Right hindlimb (tissue), 1 donor: ENCODE results near the gene KIF19.
"Not testable (repeated sequence)": the region's sequence is repeated elsewhere in the genome, so short reads cannot be mapped to it uniquely, and the experiment has no call there.

ENCODE experiments used
- DNase-seq: peaks from one replicate; pipeline ENCODE4 v3.0.0-alpha.2; 2018

KIF19 gene

GRCh38 chr17:74390680-74391653 is 64.9 kb downstream of the KIF19 start:
- DNase-seq: peak; percentile 3

GRCh38 chr17:74391771-74392170 is 65.7 kb downstream of the KIF19 start:
- no peak for DNase-seq

DNA sequence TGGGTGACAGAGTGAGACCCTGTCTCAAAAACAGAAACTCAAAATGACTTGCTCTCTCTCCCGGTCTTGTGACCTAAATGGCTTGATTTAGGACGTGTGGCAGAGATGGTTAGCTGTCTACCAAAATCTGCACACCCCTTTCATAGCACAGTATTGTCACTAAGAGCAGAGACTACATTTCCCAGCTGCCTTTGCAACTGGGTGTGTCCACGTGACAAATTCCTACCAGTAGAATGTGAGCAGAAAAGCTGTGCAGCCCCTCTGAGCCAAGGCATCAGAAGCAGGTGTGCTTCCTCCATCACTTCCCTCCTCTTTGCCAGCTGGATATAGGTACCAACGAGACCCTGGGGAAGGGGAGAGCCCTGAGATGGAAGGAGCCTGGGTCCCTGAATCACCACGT is 66.8 kb downstream of the KIF19 start:
- DNase-seq: peak; percentile 13

DNA sequence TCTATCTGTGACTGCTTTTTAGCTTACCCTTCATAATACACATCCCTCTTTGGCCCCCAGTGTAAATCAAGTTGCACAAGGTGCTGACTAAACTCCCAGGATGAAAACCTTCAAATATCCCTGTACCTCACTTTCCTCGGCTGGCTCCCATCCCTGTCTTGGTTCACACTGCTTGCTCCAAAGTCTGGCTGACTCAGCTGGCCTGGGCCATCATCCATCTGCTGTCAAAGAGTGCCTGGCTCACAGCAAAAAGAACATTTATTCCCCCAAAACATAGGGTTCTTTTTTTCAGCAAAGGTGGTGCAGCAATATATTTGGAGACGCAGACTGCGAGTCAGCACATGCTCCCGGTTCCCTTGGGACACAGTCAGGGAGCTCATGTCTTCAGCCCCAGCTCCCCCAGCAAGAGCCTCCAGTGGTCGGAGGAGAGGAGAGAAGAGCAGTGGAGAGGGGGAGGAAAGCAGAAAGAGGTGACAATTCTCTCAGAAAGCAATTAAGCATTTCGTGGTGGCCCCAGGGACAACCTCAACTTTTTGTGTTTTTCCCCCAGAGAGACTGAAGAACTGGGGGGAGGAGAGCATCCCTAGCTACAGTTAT is 67.4 kb downstream of the KIF19 start:
- peak; percentile 43 for DNase-seq

DNA sequence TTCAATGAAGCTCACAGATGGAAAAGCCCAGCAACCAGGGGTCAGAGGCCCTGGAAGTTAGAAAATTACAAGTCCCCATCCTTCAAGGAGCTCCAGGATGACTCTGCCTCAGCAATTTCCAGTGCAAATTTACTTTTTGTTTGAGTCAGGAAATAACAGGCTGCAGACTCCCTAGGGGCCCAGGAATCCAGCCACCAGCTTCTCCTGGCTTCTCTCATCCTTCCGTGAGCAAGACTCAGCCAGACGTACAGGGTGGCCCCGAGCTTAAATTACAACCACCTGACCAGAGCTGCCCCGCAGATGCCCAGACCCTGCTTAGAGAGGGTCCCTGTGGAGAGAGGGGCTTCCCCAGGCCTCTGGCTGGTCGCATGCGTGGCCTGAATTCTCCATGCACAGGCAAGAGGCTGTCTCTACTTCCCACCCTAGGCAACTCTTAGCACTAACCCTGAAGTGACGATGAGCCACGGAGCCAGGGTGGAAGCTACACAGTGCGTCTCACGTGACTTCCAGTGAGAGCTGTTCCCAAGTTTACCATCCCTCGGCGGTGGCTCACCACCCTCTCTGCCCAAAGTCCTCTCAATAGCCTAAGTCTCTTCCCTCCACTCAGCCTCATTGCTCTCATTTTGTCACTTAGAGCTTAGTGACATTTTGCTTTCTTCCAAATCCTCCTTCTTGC is 68.4 kb downstream of the KIF19 start:
- peak; percentile 15 for DNase-seq

DNA sequence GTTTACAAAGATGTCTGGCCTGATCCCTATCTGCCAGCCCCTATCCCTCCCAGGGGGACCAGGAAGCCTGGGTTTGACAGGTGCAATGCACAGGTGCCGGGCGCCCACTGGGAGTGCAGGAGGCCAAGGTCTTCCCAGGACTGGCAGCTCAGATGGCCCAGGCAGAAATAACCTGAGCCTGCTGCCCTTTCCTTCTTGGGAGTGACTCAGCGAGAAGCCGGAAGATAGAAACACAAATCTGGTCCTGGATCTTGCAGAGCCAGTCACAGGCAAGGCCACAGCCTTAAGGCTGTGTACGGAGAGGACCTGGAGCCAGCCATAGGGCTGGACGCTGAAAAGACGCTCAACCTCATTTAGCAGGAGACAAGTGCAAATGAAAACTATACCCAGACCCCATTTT is 69.0 kb downstream of the KIF19 start:
- DNase-seq: peak; percentile 15

DNA sequence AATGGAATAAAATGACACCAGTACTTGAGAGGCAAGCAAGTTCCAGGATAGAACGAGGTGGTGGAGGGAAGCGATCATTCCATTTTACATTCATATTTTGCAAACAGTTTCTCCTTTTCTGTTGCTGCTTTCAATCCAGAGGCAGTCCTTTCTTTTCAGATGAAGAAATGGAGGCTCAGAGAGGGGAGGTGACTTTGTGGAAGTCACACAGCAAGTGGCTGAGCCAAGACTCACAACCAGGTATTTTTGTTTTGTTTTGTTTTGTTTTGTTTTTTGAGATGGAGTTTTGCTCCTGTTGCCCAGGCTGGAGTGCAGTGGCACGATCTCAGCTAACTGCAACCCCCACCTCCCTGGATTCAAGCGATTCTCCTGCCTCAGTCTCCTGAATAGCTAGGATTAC is 70.5 kb downstream of the KIF19 start:
- no peak for DNase-seq

GRCh38 chr17:74402048-74402447 is 76.0 kb downstream of the KIF19 start:
- no peak for DNase-seq

DNA sequence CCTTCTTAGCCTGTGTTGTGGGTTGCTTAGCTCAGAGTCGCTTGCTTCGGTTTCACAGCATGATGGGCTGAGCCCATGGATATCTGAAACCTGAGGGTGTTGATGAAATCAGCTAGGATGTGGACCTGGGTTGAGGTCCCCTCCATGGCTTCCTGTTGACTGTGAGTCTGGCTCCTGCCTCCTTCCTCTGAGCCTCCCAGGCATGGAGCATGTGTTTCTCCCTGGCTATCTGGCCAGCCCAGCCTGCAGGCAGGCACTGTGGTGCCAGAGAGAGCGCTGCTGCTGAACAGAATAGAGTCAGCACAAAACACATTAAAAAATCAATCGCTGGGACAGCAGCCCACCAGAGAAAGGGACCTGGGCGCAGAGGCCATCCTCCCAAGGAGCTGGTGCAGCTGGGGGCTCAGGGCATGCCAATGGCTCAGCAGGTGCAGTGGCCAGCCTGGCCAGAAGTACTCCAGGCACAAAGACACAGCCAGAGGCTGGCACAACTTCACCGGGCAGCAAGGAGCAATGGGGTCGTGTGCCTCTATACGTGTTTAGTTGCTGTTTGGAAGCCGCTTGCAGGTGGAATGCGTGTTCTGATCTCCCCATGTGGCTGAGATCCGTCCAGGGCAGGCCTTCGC is 77.6 kb downstream of the KIF19 start:
- no peak for DNase-seq

DNA sequence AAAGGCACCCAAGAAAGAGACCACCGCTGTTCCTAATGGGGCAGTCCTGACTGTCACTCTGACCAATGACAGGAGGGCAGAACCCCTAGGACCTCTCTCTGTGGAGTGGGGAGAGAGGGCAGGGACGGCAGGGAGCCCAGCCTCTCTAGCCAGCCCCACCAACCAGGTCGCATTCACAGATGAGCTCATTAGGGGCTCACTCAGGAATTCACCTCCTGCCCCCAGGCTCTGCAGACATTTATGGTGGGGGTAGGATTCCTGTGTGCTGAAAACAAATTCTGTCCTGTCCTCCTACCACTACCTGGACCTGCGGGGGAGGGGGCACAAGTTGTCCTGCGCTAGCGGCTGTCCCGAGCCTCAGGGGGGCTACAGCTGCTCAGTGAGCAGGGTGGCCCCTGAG is 78.2 kb downstream of the KIF19 start:
- DNase-seq: no peak

DNA sequence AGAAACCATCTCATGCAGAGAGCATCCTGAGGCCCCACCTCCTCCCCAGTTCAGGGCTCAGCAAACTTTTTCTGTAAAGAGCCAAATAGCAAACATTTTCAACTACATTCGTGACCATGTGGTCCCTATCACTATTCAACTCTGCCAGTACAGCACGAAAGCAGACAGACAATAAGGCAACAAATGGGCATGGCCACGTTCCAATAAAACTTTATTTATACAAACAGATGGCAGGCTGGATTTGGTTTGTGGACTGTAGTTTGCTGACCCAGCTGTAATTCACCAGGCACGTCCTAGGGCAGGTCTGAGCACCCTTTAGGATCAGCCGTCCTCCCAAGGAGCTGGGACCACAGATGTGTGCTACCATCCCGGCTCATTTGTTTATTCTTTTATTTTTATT is 78.8 kb downstream of the KIF19 start:
- no peak for DNase-seq

DNA sequence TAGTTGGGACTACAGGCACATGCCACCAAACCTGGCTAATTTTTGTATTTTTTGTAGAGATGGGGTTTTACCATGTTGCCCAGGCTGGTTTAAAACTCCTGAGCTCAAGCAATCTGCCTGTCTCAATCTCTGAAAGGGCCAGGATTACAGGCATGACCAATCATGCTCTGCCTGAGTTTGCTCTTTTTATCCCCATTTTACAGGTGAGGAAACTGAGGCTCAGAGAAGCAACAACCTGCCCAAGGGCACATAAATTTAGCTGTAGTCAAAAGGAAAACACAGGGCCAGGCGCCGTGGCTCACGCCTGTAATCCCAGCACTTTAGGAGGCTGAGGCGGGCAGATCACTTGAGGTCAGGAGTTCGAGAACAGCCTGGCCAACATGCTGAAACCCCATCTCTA is 79.3 kb downstream of the KIF19 start:
- not testable (repeated sequence) for DNase-seq
